Activated CD8-positive, alpha-beta memory T cell treated with anti-CD3 and anti-CD28 coated beads for 48 hours (primary cell): Measurements from ENCODE around the gene RCOR2.
"Not testable (repeated sequence)": the region's sequence is repeated elsewhere in the genome, so short reads cannot be mapped to it uniquely, and the experiment has no call there.

Experiments
- DNase-seq, 3 experiments: peaks; one replicate each; pipeline ENCODE4 v3.0.0-alpha.2; 2020; ENCODE audit warnings: low read depth in 2 of 3, low spot score in 2 of 3

Gene RCOR2

DNA sequence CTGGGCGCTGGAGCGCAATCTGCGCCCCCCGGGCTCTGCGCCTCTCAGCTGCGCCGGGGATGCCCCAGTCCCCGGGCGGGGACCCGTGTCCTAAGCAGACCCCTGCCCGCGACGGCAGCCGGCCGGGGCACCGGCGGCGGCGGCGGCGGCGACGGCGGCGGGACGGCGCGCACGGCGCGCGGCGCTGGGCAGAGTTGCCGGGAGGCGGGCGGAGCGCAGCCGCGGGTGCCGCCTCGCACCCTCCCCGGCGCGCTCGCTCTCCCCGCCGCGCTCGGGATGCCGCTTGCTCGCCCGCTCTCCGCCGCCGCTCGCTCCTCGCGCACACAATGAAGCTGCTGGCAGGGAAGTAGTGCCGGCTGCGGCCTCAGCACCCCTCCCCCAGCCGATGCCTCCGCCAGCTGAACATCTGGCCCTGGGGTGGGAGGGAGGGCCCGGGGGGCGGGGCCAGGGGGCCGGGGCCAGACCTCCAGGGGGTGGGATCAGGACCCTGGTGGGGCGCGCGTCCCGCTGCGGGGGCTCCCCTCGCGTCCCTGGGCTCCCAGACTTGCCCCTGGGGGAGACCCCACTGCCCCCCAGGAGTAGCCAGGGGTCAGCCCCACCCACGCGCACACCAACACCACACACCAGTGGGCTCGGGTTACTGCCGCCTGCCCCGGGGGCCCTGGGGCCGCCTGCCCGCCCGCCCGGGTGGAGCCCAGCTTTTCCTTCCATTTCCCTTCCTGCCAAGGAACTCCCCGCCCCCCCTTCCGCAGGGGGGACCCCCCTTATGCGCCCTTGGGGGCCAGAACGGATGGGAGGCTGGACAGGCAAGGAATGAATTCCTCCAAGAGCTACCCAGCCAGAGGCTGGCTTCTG lies at the start of gene RCOR2:
Gene RCOR2, minus strand, starts transcription at position 328 of the 855 bp plus-strand sequence. CDS start 708 bp downstream, outside the sequence.
- peak in 2 of 3 experiments; percentile 22 to 31 for DNase-seq

DNA sequence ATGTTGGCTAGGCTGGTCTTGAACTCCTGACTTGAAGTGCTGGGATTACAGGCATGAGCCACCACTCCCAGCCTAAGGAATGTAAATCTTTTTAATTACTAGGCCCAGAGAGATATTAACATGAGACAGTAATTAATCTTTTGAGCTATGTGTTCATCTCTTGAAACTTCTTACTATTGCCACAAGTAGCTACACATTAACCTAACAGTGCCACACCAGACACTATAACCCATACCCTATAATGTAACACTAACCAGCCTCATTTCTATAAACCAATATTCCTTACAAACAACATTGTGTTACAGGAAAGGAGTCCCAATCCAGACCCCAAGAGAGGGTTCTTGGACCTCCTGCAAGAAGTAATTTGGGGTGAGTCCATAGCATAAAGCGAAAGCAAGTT lies 49.5 kb upstream of the RCOR2 start:
- DNase-seq: no peak

DNA sequence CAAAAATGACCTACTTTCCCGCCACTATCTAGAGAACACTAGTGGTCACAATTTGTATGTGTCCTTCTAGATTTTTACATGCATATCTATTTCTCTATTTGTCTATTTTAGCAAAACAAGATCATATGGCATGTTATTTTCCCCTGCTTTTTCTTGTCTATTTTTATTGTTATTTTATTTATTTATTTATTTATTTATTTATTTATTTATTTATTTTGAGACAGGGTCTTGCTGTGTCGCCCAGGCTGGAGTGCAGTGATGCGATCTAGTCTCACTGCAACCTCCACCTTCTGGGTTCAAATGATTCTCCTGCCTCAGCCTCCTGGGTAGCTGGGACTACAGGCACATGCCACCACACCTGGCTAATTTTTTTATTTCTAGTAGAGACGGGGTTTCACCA lies 46.9 kb upstream of the RCOR2 start:
- not testable (repeated sequence) for DNase-seq

DNA sequence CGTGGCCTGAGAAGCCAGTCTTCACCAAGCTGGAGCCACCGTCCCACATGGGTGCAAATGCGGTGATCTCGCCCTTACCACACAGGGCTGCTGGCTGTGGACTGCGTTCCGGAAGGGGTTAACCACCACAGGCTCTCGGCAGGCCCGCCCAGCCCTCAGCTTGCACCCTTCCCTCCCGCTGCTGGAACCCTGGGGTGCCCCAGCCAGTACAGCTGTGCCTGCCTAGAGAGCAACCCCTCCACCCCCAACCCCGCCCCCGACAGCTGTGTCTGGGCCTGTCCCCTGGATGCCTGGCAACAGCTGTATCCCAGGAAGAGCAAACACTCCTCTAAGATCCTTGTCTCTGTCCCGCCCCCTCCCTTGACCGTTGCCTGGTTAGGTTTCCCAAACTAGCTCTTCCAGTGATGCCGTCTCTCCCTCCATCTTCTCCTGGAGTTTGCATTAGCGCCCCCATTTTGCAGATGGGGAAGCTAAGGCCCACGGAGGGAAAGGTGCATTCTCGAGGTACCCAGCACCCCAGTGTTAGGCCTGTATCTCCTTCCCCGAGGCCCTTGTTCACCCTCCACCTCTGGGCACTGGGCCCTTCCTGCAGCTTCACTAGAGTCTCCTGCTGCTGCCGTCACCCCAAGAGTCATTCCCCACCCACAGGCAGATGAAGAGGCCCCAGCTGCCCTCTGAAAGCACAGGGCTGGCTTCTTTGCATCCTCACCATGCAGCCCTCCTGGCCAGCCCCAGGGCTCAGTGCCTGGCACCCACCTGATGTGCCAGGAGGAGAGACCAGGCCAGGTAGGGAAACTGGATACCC lies 44.8 kb upstream of the RCOR2 start:
- DNase-seq: no peak

DNA sequence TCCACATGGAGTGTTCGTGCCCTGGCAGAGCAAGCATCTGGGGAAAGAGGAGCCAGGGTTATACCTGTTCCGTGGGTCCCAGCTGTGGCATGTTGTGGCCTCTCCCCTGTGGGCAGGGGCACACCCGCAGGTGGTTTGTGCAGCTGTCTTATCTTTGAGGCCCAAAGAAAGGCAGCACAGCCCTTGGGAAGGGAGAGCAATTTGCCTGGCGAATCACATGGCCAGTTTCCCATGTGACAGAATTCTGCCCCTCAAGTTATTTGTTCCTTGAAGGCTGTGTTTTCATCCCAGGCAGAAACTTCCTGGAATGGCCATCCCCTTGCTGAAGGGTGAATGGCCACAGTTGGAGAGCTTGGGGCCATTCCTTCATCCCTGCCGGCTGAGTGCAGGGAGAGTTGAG lies 41.0 kb upstream of the RCOR2 start:
- DNase-seq: no peak

DNA sequence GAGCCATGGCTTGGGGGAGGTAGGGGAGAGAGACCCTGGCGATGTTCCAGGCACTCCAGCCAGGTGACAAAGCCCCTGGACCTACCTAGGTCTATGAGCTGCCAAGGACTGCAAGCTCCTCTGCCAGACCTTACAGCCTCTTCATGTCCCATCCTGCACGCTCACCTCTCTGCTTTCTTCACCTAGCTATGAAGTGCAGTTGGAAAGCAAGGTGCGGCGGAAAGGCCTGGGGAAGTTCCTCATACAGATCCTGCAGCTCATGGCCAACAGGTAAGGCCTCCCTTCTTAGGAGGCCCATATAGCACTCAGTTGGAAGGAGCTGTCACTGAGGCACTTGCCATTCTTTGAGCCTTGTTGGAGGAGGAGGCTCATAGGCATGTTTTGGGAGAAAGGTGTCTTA lies 35.6 kb upstream of the RCOR2 start:
- no peak for DNase-seq

DNA sequence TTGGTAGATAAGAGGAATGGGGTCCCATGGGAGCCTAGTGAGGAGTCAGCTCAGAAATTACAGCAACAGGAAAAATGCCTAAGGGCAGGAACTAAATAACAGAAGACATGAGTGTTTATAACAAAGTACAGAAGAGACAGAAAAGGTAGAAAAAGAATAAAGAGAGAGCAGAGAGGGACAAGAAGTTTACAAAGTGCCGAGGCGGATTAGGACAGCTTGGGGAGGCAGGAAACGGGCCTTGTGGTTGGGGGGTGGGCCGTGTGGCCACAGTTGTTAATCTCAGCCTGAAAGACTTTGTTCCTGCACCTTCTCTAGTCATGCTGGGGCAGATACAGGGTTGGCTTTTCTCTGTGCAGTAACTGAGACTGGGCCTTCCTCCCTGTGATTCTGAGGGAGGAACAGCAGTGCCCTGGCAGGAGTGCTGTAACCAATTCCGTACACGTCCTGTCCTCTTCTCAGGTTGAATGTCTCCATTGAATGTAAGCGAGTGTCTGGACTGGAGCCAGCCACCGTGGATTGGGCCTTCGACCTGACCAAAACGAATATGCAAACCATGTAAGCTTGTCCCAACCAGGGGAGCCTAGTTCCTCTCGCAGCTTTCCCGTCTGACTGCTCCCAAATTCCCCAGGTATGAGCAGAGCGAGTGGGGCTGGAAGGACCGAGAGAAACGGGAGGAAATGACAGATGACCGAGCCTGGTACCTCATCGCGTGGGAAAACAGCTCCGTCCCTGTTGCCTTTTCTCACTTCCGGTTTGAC lies 35.0 kb upstream of the RCOR2 start:
- DNase-seq: no peak

DNA sequence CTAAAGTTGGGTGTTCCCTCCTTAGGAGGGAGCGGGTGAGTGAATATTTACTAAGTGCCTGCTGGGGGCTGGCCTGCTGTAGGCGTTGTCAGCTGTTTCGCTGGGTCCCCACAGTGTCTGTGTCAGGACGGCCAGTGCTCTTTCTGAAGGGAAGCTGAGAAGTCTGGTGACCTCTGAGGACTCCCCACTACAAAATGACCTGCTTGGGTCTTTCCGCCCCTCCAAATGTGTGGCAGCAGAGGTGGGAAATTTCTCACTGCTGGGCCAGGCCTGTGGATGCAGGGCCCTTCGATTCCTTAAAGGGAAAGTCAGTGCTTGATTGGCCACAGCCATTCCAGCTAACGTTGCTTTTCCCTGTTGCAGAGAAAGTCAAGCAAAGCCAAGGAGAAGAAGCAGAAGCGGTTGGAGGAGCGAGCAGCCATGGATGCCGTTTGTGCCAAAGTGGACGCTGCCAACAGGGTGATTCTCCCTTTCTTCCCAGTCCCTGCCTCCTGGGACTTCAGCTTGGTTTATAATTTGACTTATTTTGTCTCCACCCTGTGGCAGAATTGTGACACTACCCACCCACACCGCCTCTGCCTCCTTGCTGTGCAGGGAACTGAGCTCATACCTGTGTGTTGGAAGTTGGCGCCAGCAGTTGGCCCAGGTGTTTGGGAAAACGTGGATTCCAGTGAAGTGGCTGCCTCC lies 28.7 kb upstream of the RCOR2 start:
- no peak for DNase-seq

DNA sequence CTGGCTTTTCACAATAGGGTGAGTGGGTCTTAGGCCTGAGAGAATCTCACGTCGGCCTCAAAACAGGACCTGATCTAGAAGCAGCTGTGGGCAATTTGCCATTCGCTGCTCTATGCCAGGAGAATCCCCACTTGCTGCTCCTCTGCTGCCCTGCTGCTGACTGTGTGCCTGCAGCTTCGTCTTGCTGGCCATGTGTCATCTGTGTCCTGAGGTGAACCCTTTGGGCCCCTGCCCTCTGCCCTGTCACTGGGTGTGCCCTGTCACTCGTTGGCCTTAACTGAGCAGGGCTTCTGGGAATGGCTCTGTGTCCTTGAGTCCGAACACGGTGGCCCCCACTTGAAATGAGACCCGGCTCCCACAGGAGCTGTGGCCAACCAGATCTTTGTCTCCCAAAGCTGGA lies 28.0 kb upstream of the RCOR2 start:
- no peak for DNase-seq

DNA sequence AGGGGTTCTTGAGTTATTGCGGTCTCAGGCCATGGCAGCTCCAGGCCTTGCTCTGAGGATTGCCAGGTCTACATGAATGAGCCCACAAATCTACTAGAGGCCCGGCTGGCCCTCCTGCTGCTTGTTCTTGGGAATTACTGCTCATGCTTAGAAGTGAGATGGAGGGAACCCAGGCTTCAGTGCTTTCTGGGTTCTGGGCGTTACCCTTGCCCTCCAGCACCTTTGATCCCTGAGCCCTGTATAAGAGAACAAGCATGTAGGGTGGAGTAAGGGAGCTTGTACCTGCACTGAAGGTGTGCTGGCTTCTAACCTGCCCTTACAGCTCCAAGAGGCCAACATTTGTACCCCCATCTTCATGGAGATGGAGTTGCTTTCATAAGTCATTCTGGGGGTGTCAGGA lies 25.8 kb upstream of the RCOR2 start:
- no peak for DNase-seq

DNA sequence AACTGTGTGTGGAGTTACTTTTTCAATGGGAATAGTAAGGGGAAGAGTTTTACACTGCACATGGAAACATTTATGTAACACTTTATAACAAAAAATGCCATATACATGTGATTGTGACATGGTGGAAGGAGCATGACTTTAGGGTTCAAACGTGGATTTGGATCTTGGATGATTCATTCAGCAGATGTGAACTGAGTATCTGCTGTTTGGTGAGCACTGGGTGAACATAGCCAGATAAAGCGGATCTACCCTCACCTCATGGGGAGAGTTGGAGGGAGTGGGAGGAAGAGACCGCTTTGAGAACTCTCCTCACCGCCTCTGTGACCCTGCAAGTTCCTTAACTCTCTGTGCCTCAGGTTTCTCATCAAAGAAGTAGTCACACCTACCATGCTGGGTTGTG lies 24.9 kb upstream of the RCOR2 start:
- no peak for DNase-seq

DNA sequence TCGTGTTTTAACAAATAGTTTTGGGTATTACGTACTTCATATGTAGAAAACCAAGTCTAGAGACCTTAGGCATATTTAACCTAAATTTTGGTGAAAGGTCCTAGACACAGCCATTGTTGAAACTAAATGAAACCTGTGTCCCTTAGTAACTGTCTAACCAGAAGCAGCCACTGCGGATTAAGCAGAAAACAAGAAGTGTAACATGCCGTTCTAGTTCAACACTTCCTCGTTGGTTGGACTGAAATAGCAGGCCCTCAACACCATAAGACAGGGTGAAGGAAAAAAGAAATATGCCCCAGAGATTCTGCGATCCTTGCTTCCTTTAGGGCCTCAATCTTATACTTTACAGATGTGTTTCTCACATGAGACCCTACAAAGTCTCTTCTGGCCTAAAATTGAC lies 23.8 kb upstream of the RCOR2 start:
- DNase-seq: no peak

DNA sequence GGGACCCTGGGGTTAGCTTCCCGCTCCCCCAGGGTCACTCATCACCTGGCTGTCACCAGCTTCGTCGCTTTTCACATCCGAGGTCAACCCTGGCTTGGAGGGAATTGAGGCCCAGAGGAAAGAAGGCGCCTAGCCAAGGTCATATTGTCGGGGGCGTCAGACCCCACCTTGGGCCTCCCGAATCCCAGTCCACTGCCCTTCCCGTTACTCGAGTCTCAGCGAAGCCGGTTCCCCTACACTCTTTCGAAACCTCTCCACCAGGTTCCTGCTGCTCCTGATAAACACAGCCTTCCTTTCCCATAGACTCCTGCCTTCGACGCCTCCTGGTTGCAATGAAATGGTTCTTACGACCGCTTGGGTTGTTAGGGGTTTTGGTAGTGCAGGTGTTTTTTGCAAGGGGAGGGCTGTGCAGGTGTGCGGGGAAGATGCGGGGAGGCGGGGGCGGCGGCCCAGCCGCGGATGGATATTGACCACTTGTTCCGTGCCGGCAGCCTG lies 22.5 kb upstream of the RCOR2 start:
- DNase-seq: no peak

DNA sequence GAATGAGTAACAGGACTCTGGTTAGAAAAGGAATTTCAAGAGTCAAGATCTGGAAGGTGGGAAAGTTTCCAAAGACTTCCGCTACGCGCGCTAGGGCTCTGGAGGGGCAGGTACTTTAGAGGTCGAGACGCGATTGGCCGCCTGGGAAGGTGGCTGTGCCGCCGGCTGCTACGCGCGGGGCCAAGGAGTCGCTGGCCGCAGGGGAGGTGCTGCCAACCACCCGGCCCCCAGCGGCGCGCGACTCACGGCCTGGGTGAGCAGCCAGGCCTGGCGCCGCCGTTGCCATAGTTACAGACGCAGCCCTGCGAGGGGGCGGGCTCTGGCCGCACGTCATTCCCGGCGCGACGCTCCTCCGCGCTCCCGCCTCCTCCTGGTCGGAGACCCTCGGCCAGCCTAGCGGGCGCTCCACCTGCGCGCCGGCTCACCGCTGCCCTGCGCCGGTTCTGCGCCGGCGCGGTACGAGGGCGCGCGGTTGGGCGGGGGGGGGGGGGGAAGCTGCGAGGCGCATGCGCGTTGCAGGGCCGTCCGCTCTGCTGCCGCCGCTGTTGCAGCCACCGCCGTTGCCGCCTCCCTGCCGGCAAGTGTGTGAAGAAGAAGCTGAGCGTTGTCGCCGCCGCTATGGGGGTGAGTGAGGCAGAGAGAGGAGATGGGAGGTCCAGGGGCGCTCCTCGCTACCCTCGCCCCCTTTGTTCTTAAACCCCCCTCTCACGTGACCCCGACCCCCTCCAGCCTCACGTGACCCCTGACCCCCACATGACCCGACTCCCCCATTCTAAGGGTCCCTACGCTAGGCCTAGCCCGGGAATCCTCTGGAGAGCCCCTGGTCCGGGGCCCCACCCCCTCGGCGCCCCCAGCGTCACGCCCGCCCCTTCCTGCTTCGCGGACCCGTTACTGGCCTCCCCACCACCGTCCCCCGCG lies 21.8 kb upstream of the RCOR2 start, which contains the start of gene NAA40:
Gene NAA40, plus strand, starts transcription at position 524 of the 918 bp plus-strand sequence. Its CDS starts 95 bp downstream, at position 619.
- DNase-seq: peak; percentile 79 to 91 (median 89)

DNA sequence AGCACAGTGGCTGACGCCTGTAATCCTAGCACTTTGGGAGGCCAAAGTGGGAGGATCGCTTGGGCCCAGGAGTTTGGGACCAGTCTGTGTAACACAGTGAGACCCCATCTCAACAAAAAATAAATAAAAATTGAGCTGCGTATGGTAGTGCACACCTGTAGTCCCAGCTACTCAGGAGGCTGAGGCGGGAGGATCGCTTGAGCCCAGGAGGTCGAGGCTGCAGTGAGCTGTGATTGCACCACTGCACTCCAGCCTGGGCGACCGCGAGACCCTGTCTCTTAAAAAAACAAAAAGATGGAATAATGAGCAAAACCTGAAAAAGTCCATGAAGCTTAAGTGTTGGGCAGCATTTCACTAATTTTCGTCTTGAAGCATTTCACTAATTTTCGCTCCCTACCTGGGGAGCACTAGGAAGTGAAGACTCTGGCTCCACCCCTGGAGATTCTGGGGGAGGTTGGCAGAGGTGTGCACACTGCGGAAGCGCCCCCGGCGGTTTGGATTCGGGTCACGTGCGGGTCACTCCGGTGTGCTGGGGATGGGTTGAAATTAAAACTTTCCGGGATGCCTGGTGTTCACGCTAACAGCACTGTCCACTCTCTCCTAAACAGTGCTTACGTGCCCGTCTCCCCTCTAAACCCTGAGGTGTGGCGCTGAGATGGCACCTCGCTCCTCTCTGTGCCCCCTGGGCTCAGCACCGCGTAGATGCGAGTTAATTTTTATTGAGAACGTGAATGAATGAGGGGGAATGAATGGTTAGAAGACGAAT lies 20.9 kb upstream of the RCOR2 start:
- DNase-seq: no peak

DNA sequence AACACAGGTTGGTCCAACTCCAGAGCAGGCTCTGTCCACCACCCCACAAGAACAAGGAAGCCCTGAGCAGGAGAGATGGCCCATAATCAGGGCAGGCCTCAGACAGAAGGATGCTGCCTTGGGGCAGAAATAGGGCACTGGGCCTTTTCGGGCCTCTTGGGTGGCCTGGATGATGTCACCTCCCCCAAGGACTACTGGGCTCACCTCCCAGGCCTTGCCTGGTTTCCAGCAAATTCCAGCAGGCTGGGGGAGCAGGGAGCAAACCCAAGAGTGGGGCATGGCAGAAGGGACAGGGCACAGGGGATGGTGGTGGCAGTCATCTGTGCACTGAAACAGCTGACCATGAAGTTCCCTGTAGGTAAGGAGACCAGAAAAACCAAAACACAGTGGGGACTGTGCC lies 16.5 kb upstream of the RCOR2 start:
- no peak for DNase-seq

DNA sequence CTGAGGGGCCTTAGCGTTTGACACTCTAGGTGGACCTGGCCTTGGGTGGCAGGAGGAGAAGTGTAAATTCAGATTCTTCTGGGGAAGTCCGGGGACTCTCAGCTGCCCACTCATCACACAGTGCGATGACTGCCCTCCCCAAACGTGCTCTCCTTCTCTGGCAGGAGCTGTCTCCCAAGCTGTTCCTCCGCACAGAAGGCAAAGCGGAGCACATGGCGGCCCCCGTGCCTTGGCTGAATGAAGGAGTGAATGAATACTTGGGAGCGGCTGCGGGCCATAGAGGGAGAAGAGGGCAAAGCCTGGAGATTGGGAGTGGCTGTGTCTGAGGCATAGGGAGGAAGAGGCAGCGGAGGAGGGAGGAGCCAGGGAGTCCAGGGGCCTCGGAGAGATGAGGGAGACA lies 14.9 kb upstream of the RCOR2 start:
- DNase-seq: no peak

DNA sequence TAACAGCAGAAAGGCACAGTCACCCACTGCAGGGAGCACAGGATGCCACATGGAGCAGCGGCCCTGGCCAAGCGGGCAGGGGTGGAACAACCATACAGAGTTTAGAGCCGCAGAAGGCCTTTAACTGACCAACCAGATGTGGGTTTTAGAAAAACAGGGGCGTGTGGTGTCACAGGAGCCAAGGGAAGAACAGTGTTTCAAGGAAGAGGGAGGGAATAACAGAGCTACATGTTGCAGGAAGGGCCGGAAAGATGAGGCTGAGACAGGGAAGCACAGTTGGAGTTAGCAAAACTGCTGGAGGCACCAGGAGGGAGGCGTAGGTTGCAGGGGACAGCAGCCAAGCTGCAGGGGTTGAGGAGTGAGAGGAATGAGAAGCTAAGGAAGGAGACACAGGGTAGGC lies 14.1 kb upstream of the RCOR2 start:
- no peak for DNase-seq

DNA sequence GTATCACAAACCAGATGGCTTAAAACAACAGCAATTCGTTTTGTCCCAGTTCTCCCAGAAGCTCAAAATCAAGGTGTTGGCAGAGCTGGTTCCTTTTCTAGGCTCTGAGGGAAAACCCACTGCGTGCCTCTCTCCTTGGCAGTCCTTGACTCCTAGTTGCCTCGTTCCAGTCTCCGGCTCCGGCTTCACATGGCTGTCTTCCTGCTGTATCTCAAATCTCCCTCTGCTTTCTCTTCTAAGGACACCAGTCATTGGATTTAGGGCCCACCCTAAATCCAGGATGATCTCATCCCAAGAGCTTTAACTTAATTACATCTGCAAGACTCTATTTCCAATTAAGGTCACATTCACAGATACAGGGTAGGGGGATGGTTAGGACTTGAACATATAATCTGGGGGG lies 12.7 kb upstream of the RCOR2 start:
- DNase-seq: no peak
